ENCODE measurements around the gene CFC1B. TPM values are rescaled to one million over a fixed set of nuclear protein-coding genes. Genes with fewer than 3 reads are reported as not detected.
A peak's percentile ranks its signal among the peaks of the same experiment; 100 is the strongest.
"Not testable (repeated sequence)": the region's sequence is repeated elsewhere in the genome, so short reads cannot be mapped to it uniquely, and the experiment has no call there.

The CFC1B gene
- total RNA-seq, 6 donors from 2014 or later, result not detected

GRCh38 chr2:130536654-130537053 lies 15.6 kb downstream of the CFC1B start:
- not testable (repeated sequence) for ATAC-seq (ENCODE audit: low FRiP score in 2 of 2); H3K36me3 ChIP-seq

GRCh38 chr2:130538271-130538670 lies 17.2 kb downstream of the CFC1B start:
- not testable (repeated sequence) for H3K9me3 ChIP-seq; DNase-seq; H3K27me3 ChIP-seq; H3K36me3 ChIP-seq; ATAC-seq (ENCODE audit: low FRiP score in 2 of 2); H3K4me3 ChIP-seq; H3K27ac ChIP-seq; H3K4me1 ChIP-seq
- no CpG with 5 or more reads among the region's 9 CpGs for WGBS, 2 donors

More at GRCh38 chr2:130536654-130537053, 15.6 kb downstream of the CFC1B start:
- H3K4me1 ChIP-seq, H3K4me3 ChIP-seq, DNase-seq, H3K27ac ChIP-seq, H3K9me3 ChIP-seq, H3K27me3 ChIP-seq: not testable (repeated sequence)
- WGBS, 2 donors, result no CpG with 5 or more reads among the region's 7 CpGs

GRCh38 chr2:130542789-130543188 lies 21.8 kb downstream of the CFC1B start:
- not testable (repeated sequence) for H3K9me3 ChIP-seq; H3K4me3 ChIP-seq; H3K27me3 ChIP-seq; H3K36me3 ChIP-seq; H3K27ac ChIP-seq; ATAC-seq (ENCODE audit: low FRiP score in 2 of 2); H3K4me1 ChIP-seq; DNase-seq
- no CpG with 5 or more reads among the region's 4 CpGs for WGBS, 2 donors

- WGBS, 2 donors, result no CpG with 5 or more reads among the region's 12 CpGs
- DNase-seq; H3K4me3 ChIP-seq; H3K9me3 ChIP-seq; H3K4me1 ChIP-seq; ATAC-seq (ENCODE audit: low FRiP score in 2 of 2); H3K27ac ChIP-seq; H3K27me3 ChIP-seq; H3K36me3 ChIP-seq: not testable (repeated sequence)
Measured at GRCh38 chr2:130543785-130544528, 22.9 kb downstream of the CFC1B start.

- not testable (repeated sequence) for H3K27me3 ChIP-seq; H3K4me1 ChIP-seq; DNase-seq; H3K9me3 ChIP-seq; H3K36me3 ChIP-seq; ATAC-seq (ENCODE audit: low FRiP score in 2 of 2); H3K4me3 ChIP-seq; H3K27ac ChIP-seq
- WGBS, 2 donors, result no CpG with 5 or more reads among the region's 5 CpGs
Measured at GRCh38 chr2:130544978-130545377, 24.0 kb downstream of the CFC1B start.

GRCh38 chr2:130548418-130548817 lies 27.4 kb downstream of the CFC1B start:
- DNase-seq; H3K27me3 ChIP-seq; ATAC-seq (ENCODE audit: low FRiP score in 2 of 2); H3K4me3 ChIP-seq; H3K4me1 ChIP-seq; H3K9me3 ChIP-seq; H3K36me3 ChIP-seq; H3K27ac ChIP-seq: not testable (repeated sequence)
- WGBS, 2 donors, result no CpG with 5 or more reads among the region's 3 CpGs

GRCh38 chr2:130549475-130549874 lies 28.5 kb downstream of the CFC1B start:
- not testable (repeated sequence) for H3K4me3 ChIP-seq, H3K27ac ChIP-seq, H3K9me3 ChIP-seq, H3K4me1 ChIP-seq, H3K27me3 ChIP-seq, H3K36me3 ChIP-seq, DNase-seq
- no CpG with 5 or more reads among the region's 27 CpGs for WGBS, 2 donors
- ATAC-seq (ENCODE audit: low FRiP score in 2 of 2), result peak in 1 of 2 donors; percentile 29

GRCh38 chr2:130554178-130554577 lies 33.2 kb downstream of the CFC1B start:
- no CpG with 5 or more reads among the region's 4 CpGs for WGBS, 2 donors
- H3K4me1 ChIP-seq; ATAC-seq (ENCODE audit: low FRiP score in 2 of 2); H3K27ac ChIP-seq; DNase-seq; H3K36me3 ChIP-seq; H3K4me3 ChIP-seq; H3K9me3 ChIP-seq; H3K27me3 ChIP-seq: not testable (repeated sequence)

- H3K36me3 ChIP-seq, H3K4me3 ChIP-seq, H3K4me1 ChIP-seq, DNase-seq, H3K27ac ChIP-seq, H3K27me3 ChIP-seq, H3K9me3 ChIP-seq: not testable (repeated sequence)
- peak in 1 of 2 donors; percentile 19 for ATAC-seq (ENCODE audit: low FRiP score in 2 of 2)
- no CpG with 5 or more reads among the region's 8 CpGs for whole genome bisulfite sequencing, 2 donors
Measured at GRCh38 chr2:130556441-130556840, 35.4 kb downstream of the CFC1B start.

- not testable (repeated sequence) for H3K27ac ChIP-seq
- no CpG with 5 or more reads among the region's 4 CpGs for WGBS, 2 donors
Measured at GRCh38 chr2:130566165-130566564, 45.1 kb downstream of the CFC1B start.

GRCh38 chr2:130571929-130572328 lies 50.9 kb downstream of the CFC1B start:
- H3K4me3 ChIP-seq, DNase-seq: not testable (repeated sequence)
- WGBS, 2 donors, result no CpG with 5 or more reads among the region's 3 CpGs

More at GRCh38 chr2:130566165-130566564, 45.1 kb downstream of the CFC1B start:
- H3K4me3 ChIP-seq; H3K9me3 ChIP-seq; DNase-seq; H3K27me3 ChIP-seq; H3K4me1 ChIP-seq; ATAC-seq (ENCODE audit: low FRiP score in 2 of 2); H3K36me3 ChIP-seq: not testable (repeated sequence)

GRCh38 chr2:130574230-130574629 lies 53.2 kb downstream of the CFC1B start:
- H3K27ac ChIP-seq; H3K4me3 ChIP-seq; H3K9me3 ChIP-seq; H3K27me3 ChIP-seq; H3K36me3 ChIP-seq; H3K4me1 ChIP-seq; ATAC-seq (ENCODE audit: low FRiP score in 2 of 2): not testable (repeated sequence)
- peak in 1 of 2 donors; percentile 30 for DNase-seq
- WGBS, 2 donors, result 92% methylated on average over 4 of the region's 13 CpGs; no CpG with 5 or more reads in 1 of the 2 donors

More at GRCh38 chr2:130571929-130572328, 50.9 kb downstream of the CFC1B start:
- not testable (repeated sequence) for H3K4me1 ChIP-seq; H3K27ac ChIP-seq; H3K27me3 ChIP-seq; H3K9me3 ChIP-seq; H3K36me3 ChIP-seq; ATAC-seq (ENCODE audit: low FRiP score in 2 of 2)

GRCh38 chr2:130576209-130576784 lies 55.3 kb downstream of the CFC1B start:
- H3K36me3 ChIP-seq; ATAC-seq (ENCODE audit: low FRiP score in 2 of 2); H3K4me3 ChIP-seq; H3K4me1 ChIP-seq; H3K27ac ChIP-seq; H3K27me3 ChIP-seq; DNase-seq; H3K9me3 ChIP-seq: not testable (repeated sequence)
- WGBS, 2 donors, result no CpG with 5 or more reads among the region's 8 CpGs
